ENCODE results near the gene GNB1L. TPM values are rescaled to one million over a fixed set of nuclear protein-coding genes. Genes with fewer than 3 reads are reported as not detected.

The GNB1L gene
- total and polyA plus RNA-seq, 10 of the 15 experiments (the other 5 are each of a cell fraction or from before 2014, with no cell fraction given): 0.21 to 19.4 (median 6.8) TPM

GRCh38 chr22:19749876-19750275 lies 104.8 kb downstream of the GNB1L start:
- no peak for FAIRE-seq
- Histone ChIP-seq H2AFZ (ENCODE audit: control insufficient read depth, low read depth, low read length) (no peak overlapping the region), H3K9me3 (replicated peaks; ENCODE audit: control insufficient read depth, insufficient read depth, low read length) (no peaks in the 10 kb centered on the region), H3K4me3 (no peak overlapping the region), H3K4me1 (ENCODE audit: control insufficient read depth, insufficient read depth, low read length) (no peaks in the 10 kb centered on the region), H3K9ac (ENCODE audit: control insufficient read depth, insufficient read depth, low read length) (no peak overlapping the region), H4K20me1 (ENCODE audit: control insufficient read depth, insufficient read depth) (peaks cover 4% of the 10 kb centered on the region; the same call in 1 of the 2 replicates), H3K79me2 (ENCODE audit: control insufficient read depth, insufficient read depth, low read length) (no peaks in the 10 kb centered on the region), H3K4me2 (ENCODE audit: control insufficient read depth, insufficient read depth) (no peak overlapping the region), H3K36me3 (ENCODE audit: control insufficient read depth in 2 of 2, insufficient read depth in 2 of 2, low read length in 1 of 2) (no peaks in the 10 kb centered on the region), H3K27me3 (replicated peaks in 1 of 2; ENCODE audit: control insufficient read depth in 2 of 2, insufficient read depth in 2 of 2, low read length in 1 of 2) (peaks cover 4 to 17% of the 10 kb centered on the region in 2 experiments), H3K27ac (ENCODE audit: control insufficient read depth, insufficient read depth) (no peak overlapping the region)
- ChIA-PET SMC1A (ENCODE audit: uncharacterized antibody, unreplicated experiment) (no interaction called here), RAD21 (ENCODE audit: unreplicated experiment) (no interaction called here), POLR2A (no interaction called here), CTCF (interaction anchor here (1.5 kb wide), 1 partner anchor 160 kb away, joined by 3 read pairs; no protein-coding TSS in a partner anchor)
- 31% methylated on average over 12 of the region's 12 CpGs for WGBS (ENCODE audit: insufficient coverage, insufficient replicate concordance, low lambda C conversion rate, missing lambda C conversion rate)
- in situ Hi-C loops (cut with MboI) (no loop called here), intact Hi-C loops (cut with micrococcal nuclease; ENCODE audit: unreplicated experiment) (no loop called here)
- no peak for DNase-seq (ENCODE audit: low read depth, low spot score)
- no TSS peak for BruUV-seq (replicated peaks)
- ATAC-seq: no peak
- no peak for TF ChIP-seq NR2F1 (conservative IDR thresholded peaks at IDR 0.05)
- TF ChIP-seq ESRRA (IDR thresholded peaks at IDR 0.05; ENCODE audit: low read length): no peak
- TF ChIP-seq HDAC6 (IDR thresholded peaks at IDR 0.05; ENCODE audit: unreplicated experiment): no peak
- TF ChIP-seq SP1 (IDR thresholded peaks at IDR 0.05; ENCODE audit: low read depth, low read length): no peak
- TF ChIP-seq YY1 (IDR thresholded peaks at IDR 0.05; ENCODE audit: low read depth, low read length): no peak
- no peak for TF ChIP-seq ZBTB4 (CRISPR knock-in tag; IDR thresholded peaks at IDR 0.05)
- TF ChIP-seq ZBTB11 (CRISPR knock-in tag; IDR thresholded peaks at IDR 0.05): no peak
- TF ChIP-seq ZZZ3 (IDR thresholded peaks at IDR 0.05; ENCODE audit: control insufficient read depth, insufficient read length, low read depth): no peak
- no peak for TF ChIP-seq MYB (IDR thresholded peaks at IDR 0.05; ENCODE audit: borderline replicate concordance, low read depth, low read length)
- TF ChIP-seq ZNF217 (IDR thresholded peaks at IDR 0.05): no peak
- no peak for TF ChIP-seq NR2C1 (IDR thresholded peaks at IDR 0.05)
- no peak for TF ChIP-seq TBL1XR1 (IDR thresholded peaks at IDR 0.05; ENCODE audit: low read depth, low read length)
- no peak for TF ChIP-seq NFYA (IDR thresholded peaks at IDR 0.05; ENCODE audit: borderline replicate concordance, low read depth, low read length)
- TF ChIP-seq MTA2 (IDR thresholded peaks at IDR 0.05; ENCODE audit: low read depth): no peak
- TF ChIP-seq EP300 (IDR thresholded peaks at IDR 0.05; ENCODE audit: borderline replicate concordance in 1 of 2, control insufficient read depth in 1 of 2, low read depth in 2 of 2, low read length in 2 of 2): no peak
- no peak for TF ChIP-seq SIN3A (IDR thresholded peaks at IDR 0.05; ENCODE audit: low read depth, low read length)
- TF ChIP-seq RBBP5 (conservative IDR thresholded peaks at IDR 0.05): no peak
- no peak for TF ChIP-seq ZBTB33 (IDR thresholded peaks at IDR 0.05)
- TF ChIP-seq POLR2AphosphoS2 (IDR thresholded peaks at IDR 0.05; ENCODE audit: low read depth, low read length): no peak

All from GM12878 (cell line).